Smooth muscle cell (in vitro differentiated cells): Measurements from ENCODE around the gene NOC2L. TPM values are rescaled to one million over a fixed set of nuclear protein-coding genes. Genes with fewer than 3 reads are reported as not detected.

Experiments
- DNase-seq: peaks from one replicate; lab custom pipeline; 2025; ENCODE audit not compliant: unreplicated experiment; lab: John Stamatoyannopoulos, UW
- H2AFZ ChIP-seq: fragments of 200-600 bp; sonication (generic); 2 replicates; pipeline ENCODE4 v1.6.0; 2016; ENCODE audit warnings: antibody characterized with exemption, low read depth, mild to moderate bottlenecking
- H3F3A ChIP-seq: fragments of 200-600 bp; sonication (generic); 2 replicates; pipeline ENCODE4 v1.6.0; 2017; ENCODE audit warnings: antibody characterized with exemption, low read depth
- H3K27ac ChIP-seq: fragments of 200-600 bp; sonication (generic); 2 replicates; pipeline ENCODE4 v1.5.1; 2016; ENCODE audit warnings: low read depth, mild to moderate bottlenecking
- H3K27me3 ChIP-seq: fragments of 200-600 bp; sonication (generic); 2 replicates; pipeline ENCODE4 v1.6.1; 2016; ENCODE audit warnings: low read depth, mild to moderate bottlenecking
- H3K36me3 ChIP-seq: fragments of 200-600 bp; sonication (generic); 2 replicates; pipeline ENCODE4 v1.5.1; 2016; ENCODE audit warnings: low read depth
- H3K4me1 ChIP-seq: fragments of 200-600 bp; sonication (generic); 2 replicates; pipeline ENCODE4 v1.5.1; 2016; ENCODE audit warnings: low read depth
- H3K4me2 ChIP-seq: fragments of 200-600 bp; sonication (generic); 2 replicates; pipeline ENCODE4 v1.6.0; 2016; ENCODE audit warnings: mild to moderate bottlenecking
- H3K4me3 ChIP-seq: fragments of 200-600 bp; sonication (generic); 2 replicates; pipeline ENCODE4 v1.5.1; 2016; ENCODE audit warnings: mild to moderate bottlenecking
- H3K79me2 ChIP-seq: fragments of 200-600 bp; sonication (generic); 2 replicates; pipeline ENCODE4 v1.6.0; 2016; ENCODE audit warnings: low read depth, mild to moderate bottlenecking
- H3K9ac ChIP-seq: fragments of 200-600 bp; sonication (generic); 2 replicates; pipeline ENCODE4 v1.6.0; 2016; ENCODE audit warnings: low read depth
- H3K9me3 ChIP-seq: fragments of 200-600 bp; sonication (generic); replicated peaks from 2 replicates; pipeline ENCODE4 v1.5.1; 2016; ENCODE audit warnings: low read depth
- H4K20me1 ChIP-seq: fragments of 200-600 bp; sonication (generic); 2 replicates; pipeline ENCODE4 v1.6.0; 2016; ENCODE audit warnings: low read depth
- WGBS: methylation state at CpG from one replicate; pipeline ENCODE4 v1.1.7; 2016; ENCODE audit warnings: low lambda C conversion rate; 5-methylcytosine and 5-hydroxymethylcytosine counted together
- polyA plus RNA-seq: library from polyadenylated mRNA; unstranded; fragments of >200 nt; fragmentation: Nextera tagmentation; extraction: Ambion mirVana; gene quantifications from 2 replicates; pipeline ENCODE4 v1.2.1, GENCODE V29; 2016
- total RNA-seq: library from RNA; depleted of rRNA; stranded (reverse); fragments of >200 nt; gene quantifications from 2 replicates; pipeline ENCODE4 v1.2.3, GENCODE V29; 2014
- TF ChIP-seq, protein P1 (sequence below): fragments of 200-600 bp; sonication (generic); IDR thresholded peaks from 2 replicates; pipeline ENCODE4 v1.5.1; 2017; ENCODE audit warnings: borderline replicate concordance, mild to moderate bottlenecking, antibody characterized with exemption; ENCODE audit not compliant: insufficient read depth, poor library complexity, severe bottlenecking

Gene NOC2L
- total and polyA plus RNA-seq, 2 experiments from 2014 or later: 38.9 to 64.0 TPM

DNA sequence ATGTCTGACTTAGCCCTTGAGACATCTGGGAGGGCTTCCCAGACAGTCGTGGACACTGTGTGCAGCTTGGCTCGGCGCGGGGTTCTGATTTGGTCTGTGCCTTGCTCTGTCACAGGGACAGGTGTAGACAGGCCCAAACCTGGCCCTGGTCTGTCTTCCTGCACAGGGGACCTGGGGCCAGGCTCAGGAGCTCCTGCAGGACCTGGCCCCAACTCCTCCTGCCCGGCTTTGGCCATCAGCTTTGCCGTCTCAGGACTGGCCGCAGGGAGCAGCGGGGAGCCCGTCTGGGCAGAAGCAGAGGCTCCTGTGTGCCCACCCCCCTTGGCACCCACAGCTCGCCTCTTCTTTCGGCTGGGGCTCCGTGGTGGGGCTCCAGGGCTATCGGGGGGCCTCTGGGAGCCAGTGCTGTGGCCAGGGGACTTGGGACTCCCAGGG lies 21.1 kb upstream of the NOC2L start:
- Histone ChIP-seq H4K20me1 (no peaks in the 10 kb centered on the region), H3K27me3 (peaks cover 9% of the 10 kb centered on the region), H3K4me1 (no peaks in the 10 kb centered on the region), H3K9me3 (no peaks in the 10 kb centered on the region), H2AFZ (no peak overlapping the region), H3K79me2 (no peaks in the 10 kb centered on the region), H3K27ac (no peak overlapping the region), H3K4me2 (no peak overlapping the region), H3F3A (no peaks in the 10 kb centered on the region), H3K36me3 (no peaks in the 10 kb centered on the region), H3K9ac (no peak overlapping the region), H3K4me3 (no peak overlapping the region)
- WGBS: 89% methylated on average over 13 of the region's 13 CpGs
- TF ChIP-seq, protein P1, sequence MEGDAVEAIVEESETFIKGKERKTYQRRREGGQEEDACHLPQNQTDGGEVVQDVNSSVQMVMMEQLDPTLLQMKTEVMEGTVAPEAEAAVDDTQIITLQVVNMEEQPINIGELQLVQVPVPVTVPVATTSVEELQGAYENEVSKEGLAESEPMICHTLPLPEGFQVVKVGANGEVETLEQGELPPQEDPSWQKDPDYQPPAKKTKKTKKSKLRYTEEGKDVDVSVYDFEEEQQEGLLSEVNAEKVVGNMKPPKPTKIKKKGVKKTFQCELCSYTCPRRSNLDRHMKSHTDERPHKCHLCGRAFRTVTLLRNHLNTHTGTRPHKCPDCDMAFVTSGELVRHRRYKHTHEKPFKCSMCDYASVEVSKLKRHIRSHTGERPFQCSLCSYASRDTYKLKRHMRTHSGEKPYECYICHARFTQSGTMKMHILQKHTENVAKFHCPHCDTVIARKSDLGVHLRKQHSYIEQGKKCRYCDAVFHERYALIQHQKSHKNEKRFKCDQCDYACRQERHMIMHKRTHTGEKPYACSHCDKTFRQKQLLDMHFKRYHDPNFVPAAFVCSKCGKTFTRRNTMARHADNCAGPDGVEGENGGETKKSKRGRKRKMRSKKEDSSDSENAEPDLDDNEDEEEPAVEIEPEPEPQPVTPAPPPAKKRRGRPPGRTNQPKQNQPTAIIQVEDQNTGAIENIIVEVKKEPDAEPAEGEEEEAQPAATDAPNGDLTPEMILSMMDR: no peak
- no peak for DNase-seq

DNA sequence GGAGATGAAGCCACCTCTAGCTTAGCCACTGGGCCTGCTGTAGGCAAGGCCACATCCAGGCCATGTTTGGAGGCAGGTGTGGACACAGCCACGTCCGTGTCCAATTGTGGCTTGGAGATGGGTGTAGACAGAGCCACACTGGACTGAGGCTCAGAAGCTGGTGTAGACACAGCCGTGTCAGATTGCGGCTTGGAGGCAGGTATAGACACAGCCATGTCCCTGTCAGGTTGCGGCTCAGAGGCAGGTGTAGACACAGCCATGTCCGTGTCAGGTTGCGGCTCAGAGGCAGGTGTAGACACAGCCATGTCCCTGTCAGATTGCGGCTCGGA lies 20.7 kb upstream of the NOC2L start:
- Histone ChIP-seq H3K4me1 (no peaks in the 10 kb centered on the region), H2AFZ (no peak overlapping the region), H3K9ac (no peak overlapping the region), H3K27me3 (peaks cover 8% of the 10 kb centered on the region), H3K27ac (no peak overlapping the region), H4K20me1 (no peaks in the 10 kb centered on the region), H3K79me2 (no peaks in the 10 kb centered on the region), H3K9me3 (no peaks in the 10 kb centered on the region), H3F3A (no peaks in the 10 kb centered on the region), H3K4me2 (no peak overlapping the region), H3K4me3 (no peak overlapping the region), H3K36me3 (no peaks in the 10 kb centered on the region)
- DNase-seq: no peak
- TF ChIP-seq, protein P1: no peak
- WGBS: 97% methylated on average over 9 of the region's 9 CpGs

DNA sequence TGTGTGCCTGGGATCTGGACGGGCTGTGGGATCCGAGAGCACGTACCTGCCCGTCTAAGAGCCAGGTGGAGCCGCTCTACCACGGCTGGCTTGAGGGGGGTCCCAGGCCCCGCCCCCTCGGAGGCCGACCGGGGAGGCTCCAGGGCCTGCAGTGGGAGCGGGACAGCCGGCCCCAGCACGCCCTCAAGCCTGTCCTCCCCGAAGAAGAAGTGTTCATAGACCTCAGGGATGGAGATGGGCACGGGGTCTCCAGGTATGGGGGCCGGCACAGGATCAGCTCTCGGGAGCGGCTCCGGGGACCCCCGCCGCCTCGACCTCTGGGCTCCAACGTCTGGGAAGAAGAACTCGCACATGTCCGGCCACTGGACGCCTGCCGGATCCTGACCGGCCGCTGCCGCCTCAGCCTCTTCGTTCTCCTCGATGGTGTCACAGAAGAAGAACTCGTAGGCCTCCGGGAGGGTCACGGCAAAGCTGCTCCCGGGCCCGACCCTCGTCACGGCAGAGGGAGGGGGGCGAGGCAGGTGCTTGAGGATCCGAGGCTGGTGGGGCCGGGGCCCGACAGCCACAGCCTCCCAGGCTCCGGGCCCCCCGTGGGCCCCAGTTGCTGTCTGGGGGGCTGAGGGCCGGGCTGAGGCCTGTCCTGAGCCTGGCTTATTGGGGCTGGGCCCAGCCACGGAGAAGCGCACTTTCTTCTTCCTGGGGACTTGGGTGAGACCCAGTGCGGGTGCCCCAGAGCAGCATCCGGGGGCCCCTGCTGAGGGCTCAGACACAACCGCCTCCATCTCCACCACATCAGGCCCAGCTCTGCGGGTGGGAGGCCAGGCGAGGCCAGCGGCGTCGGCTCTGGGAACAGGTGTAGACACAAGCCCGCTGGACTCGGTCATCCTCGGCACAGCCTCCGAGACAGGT lies 20.0 kb upstream of the NOC2L start:
- TF ChIP-seq, protein P1: no peak
- no peaks in the 10 kb centered on the region for H4K20me1 ChIP-seq
- H3K4me1 ChIP-seq: no peaks in the 10 kb centered on the region
- H3K27me3 ChIP-seq: peaks cover 8% of the 10 kb centered on the region
- H3K27ac ChIP-seq: no peak overlapping the region
- no peaks in the 10 kb centered on the region for H3K79me2 ChIP-seq
- no peaks in the 10 kb centered on the region for H3F3A ChIP-seq
- DNase-seq: no peak
- no peaks in the 10 kb centered on the region for H3K9me3 ChIP-seq
- H3K9ac ChIP-seq: no peak overlapping the region
- H3K4me3 ChIP-seq: no peak overlapping the region
- no peaks in the 10 kb centered on the region for H3K36me3 ChIP-seq
- no peak overlapping the region for H3K4me2 ChIP-seq
- 90% methylated on average over 60 of the region's 60 CpGs for WGBS
- no peak overlapping the region for H2AFZ ChIP-seq
